Neural cell (in vitro differentiated cells): Measurements from ENCODE around the gene CFAP58.

Source experiments
- REST ChIP-seq: IDR thresholded peaks from 2 replicates; pipeline ENCODE4 v1.6.1; 2012; ENCODE audit warnings: borderline replicate concordance
- SMC3 ChIP-seq: fragments of 450-650 bp; conservative IDR thresholded peaks from 2 replicates; pipeline ENCODE4 v1.6.1; 2014; ENCODE audit warnings: antibody characterized with exemption, mild to moderate bottlenecking, moderate library complexity; ENCODE audit not compliant: poor library complexity
- TF ChIP-seq, protein P1 (sequence below): fragments of 450-650 bp; IDR thresholded peaks from 2 replicates; pipeline ENCODE4 v1.5.1; 2014; ENCODE audit warnings: antibody characterized with exemption, mild to moderate bottlenecking, moderate library complexity; ENCODE audit not compliant: poor library complexity, severe bottlenecking

GRCh38 chr10:104324931-104325330 is 28.7 kb upstream of the CFAP58 start:
- TF ChIP-seq, protein P1, sequence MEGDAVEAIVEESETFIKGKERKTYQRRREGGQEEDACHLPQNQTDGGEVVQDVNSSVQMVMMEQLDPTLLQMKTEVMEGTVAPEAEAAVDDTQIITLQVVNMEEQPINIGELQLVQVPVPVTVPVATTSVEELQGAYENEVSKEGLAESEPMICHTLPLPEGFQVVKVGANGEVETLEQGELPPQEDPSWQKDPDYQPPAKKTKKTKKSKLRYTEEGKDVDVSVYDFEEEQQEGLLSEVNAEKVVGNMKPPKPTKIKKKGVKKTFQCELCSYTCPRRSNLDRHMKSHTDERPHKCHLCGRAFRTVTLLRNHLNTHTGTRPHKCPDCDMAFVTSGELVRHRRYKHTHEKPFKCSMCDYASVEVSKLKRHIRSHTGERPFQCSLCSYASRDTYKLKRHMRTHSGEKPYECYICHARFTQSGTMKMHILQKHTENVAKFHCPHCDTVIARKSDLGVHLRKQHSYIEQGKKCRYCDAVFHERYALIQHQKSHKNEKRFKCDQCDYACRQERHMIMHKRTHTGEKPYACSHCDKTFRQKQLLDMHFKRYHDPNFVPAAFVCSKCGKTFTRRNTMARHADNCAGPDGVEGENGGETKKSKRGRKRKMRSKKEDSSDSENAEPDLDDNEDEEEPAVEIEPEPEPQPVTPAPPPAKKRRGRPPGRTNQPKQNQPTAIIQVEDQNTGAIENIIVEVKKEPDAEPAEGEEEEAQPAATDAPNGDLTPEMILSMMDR = no peak
- no peak for TF ChIP-seq SMC3
- no peak for TF ChIP-seq REST
